Erythroblast (primary cell): ENCODE data around the gene GNG13.

ENCODE experiments used
- GATA1 ChIP-seq: IDR thresholded peaks from 2 replicates; pipeline ENCODE4 v1.6.1; 2011; ENCODE audit warnings: low read depth, mild to moderate bottlenecking, control low read depth, low read length, moderate library complexity
- POLR2A ChIP-seq: IDR thresholded peaks from 2 replicates; pipeline ENCODE4 v1.6.1; 2011; ENCODE audit warnings: mild to moderate bottlenecking, low read length

GRCh38 chr16:759110-759910 lies 41.2 kb downstream of the GNG13 start:
- TF ChIP-seq POLR2A: no peak
- no peak for TF ChIP-seq GATA1
